GM03348 (cell line): Measurements from ENCODE around the gene CD247.

Source experiments
- DNase-seq: peaks from one replicate; pipeline ENCODE4 v3.0.0; 2012; ENCODE audit warnings: low spot score

The CD247 gene

DNA sequence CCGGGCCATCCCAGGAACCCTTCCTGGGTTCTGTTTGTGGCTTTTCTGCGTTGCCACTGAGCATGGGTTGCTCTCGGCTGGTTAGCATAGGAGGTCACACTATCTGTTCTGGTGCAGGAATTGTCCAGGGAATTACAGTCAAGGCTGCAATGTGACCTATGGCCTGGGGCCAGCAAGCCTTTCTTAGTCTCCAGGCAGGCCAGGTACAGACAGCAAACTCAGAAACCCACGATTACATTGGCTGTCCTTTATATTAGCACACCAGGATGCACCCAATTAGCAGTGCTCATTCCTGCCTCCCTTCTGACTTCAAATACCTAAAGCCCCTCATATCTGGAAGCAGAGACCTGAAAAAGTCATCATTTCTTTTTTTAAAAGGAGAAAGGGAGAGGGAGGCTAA, 55.2 kb downstream of the CD247 start:
- no peak for DNase-seq

DNA sequence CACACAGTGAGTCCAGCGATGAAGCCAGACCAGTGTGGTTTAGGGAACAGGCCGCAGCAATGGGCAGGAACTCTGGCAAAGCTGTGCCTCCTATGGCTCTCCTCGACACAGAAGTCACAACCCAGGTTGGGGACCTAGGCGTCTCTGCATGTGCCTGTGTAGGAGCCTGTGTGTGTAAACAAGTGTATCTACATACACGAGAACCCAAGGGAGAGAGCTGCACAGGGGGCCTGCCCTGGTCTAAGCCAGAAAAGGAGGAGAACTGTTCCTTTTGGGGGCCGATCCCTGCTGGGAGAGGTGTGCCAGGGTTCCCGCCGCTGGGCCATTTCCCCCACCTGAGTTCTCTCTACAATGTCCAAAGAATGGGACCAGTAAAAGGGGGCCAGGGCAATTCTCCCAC, 56.0 kb downstream of the CD247 start:
- DNase-seq = no peak

DNA sequence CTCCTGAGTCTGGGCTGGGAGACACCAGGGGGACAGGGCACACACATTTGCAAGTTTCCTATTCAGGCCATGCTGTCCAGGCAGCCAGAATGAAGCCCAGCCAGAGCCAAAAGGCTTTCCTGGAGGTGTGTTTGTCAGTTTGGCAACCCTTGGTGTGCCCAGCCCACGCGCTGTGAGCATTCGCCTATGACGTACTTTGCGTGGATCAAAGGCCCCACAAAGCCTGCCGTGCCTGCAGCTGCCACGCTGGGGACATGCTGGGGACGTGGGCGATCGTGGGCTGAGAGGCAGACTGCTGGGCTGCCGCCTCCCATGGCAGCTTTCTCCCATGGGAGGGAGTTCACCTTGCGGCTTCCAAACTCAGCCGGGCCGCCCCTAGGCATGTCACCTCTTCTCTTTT, 57.5 kb downstream of the CD247 start:
- no peak for DNase-seq

DNA sequence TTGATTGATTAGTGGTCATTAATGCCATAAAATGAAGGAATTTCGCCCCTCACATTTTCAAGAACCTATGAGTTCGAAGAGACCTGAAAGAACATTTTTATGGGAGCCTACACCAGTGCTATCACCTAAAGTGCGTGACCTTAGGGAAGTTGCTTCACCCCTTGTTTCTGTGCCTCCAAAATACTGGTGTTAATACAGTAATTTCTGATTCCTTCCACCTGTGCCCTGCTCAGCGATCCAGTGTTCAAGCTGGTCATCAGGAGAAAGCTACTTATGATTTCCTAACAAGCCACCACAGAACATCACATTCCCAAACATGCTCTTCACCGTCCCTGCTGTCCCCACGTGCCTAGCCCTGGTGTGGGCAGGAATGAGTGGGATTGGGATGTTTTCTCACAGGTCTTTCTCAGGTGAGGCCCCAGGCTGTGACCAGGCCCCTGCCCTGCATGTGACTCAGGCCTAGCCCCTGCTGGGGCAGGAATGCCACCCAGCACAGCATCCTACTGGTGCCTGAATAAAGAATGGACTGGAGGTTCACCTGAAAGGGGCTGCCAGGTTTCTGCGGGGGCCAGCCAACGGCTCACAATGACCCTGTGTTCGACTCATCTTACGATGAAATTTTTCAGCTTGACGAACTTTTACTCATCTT, 60.3 kb downstream of the CD247 start:
- DNase-seq = no peak

DNA sequence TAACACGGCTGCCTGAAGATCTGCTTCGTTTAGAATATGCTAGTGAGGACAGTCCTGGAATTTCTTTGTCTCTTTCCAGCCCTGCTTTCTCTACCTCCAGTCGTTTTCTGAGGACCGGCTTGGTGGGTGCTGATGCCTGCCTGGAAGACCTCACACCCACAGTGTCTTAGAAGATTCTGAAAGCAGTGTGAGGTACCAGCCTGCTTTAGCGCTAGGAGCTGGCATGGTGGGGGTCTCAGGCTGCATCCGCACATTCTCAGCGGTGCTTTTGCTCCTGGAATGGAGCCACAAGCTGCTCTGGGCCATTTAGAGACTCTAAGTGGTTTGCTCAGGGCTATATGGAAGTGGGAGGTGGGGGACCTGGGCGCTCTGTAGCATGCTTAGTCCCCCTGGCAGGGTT, 61.4 kb downstream of the CD247 start:
- DNase-seq = no peak

DNA sequence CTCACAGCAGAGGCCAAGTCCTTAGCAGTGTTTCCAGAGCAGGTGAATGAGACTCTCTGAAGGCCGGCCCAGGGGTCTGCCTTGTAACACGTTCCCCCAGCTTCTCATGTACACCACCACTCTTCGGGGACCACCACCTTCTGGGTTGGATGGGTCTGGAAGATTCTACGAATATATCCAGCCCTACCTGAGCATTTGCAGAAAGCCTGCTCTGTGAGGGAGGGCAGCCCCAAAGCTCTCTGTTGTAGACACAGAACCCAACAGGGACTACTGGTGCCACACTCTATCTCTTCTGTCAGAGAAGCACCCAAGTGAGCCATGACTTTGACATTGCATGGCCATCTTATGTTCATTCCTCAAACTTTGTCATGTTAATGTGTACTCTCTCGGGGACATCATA, 61.8 kb downstream of the CD247 start:
- DNase-seq = no peak

DNA sequence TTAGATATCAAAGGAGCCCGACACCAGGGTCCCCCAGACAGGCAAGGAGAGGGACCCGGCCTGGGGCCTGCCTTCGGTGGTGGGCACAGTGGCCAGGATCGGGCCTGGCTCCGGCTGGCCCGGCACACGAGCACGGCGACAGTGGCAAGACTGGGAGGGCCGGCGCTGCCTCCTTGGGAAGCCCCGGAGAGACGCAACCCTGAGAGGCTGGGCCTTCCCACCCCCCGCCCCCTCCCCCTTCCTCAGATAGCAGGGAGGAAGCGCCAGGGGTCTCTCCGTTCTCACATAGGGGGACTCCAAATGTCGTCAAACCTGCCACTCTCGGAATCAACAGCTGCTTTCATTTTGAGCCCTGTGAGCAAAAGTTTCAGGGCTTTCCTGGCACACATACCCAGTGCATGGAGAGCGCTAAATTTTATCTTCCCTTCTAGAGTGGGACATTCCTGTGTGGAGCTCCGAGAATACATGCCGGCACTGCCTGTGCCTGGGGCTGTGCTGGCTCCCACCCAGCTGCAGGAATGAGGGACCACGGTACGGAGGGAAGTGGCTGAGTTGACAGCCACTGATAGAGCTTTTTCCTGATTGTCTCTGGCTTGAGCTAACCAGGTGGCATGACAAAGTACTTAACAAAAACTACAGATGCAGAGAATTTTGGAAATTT, 62.4 kb downstream of the CD247 start:
- DNase-seq = peak; percentile 50

DNA sequence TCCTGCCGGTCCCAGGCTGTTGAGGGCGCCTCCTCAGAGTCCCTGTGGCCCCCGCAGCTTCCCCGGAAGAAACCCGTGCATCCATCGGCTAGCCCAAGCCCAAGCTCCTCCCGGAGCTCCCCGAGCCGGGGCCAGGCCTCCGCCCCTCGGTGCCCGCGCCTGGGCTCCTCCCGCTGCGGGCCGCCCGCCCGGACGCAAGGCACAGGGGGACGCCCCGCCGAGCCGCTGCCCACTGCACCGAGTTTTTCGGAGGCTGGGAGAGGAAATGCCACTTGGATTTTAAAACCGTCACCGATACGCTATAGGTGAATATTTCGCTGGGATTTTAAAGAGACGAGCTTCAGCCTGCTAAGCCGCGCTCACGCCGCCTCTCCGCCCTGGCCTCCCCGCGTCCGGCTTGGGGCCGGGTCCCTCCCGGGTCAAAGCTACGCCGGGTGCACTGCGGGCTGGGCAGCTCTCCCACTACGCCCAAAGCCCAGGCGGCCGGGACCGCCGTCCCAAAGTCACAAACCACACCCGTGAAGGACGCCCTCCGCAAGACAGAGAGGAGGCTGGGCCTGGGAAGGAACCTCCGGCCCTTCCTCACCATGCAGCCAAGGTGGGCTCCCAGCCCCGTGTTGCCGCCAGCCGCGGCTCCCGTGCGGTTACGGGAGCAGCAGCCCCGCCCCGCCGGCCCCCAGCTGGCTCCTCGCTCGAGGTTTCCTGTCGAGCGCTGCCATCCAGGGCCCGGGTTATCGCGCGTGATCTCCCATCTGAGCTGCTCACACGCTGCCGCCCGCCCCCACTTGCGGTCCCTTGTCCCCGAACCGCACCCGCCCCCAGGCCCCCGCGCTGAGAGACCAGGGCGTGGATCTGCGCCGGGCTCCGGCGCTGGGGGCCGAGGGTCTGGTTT, 63.2 kb downstream of the CD247 start:
- peak; percentile 84 for DNase-seq

DNA sequence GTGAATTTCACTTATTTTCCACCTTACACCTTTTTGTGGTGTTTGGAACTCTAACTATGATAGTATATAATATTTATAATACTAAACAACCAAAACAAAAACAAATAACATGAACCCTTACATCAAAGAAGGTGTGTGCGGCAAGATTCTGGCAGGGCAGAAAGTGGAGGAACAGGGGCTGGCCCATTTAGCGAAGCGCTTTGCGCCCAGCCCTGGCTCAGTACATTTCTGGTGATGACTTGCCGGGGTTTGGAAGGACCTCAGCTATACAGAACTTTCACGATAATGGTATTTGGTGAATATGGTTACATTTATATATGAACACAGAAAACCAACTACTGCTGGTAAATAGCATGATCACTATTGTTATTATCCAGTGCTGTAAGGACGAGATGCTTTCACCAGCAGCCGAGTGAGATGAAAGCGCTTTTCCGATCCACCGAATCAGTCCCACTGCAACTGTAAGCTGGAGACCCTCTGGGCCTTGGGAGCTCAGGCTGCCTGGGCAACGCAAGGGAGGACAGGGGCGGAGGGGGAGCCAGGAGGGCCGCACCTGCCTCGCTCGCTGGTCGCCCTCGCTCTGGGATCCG, 63.9 kb downstream of the CD247 start:
- no peak for DNase-seq

DNA sequence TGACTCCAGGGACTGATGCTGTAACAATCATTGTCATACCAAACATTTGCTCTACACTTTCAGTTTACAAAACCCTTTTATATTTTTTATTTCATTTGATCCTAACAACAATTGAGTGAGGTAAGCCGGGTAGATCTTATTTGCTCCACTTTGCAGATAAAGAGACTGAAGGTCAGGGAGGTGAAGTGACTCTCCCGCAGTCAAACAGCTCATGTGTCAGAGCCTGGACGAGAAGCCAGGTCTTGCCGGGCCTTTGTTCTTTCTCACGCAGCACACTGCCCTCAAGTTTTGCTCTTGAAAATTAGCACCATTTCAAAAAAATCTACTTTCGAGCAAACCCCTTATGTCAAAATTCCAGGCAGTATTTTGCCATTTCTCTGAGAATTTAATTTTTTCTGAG, 65.2 kb downstream of the CD247 start:
- no peak for DNase-seq

DNA sequence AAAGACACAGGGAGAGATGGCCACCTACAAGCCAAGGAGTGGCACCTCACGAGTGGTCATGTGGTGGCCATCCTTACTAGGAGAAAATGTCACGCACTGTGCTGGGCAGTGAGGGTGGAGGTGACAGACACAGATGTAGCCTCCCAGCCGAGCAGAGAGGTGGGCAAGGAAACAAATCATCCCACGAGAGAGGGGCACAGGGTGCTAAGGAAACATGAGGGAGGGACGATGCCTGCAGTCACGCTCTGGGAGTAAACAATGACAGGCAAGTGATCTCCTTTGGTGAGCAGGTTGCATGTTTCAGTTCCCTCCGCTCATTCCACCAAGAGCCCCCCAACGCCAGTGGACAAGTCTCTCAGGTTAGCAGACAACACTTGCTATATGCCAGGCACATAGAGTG, 65.8 kb downstream of the CD247 start:
- no peak for DNase-seq

DNA sequence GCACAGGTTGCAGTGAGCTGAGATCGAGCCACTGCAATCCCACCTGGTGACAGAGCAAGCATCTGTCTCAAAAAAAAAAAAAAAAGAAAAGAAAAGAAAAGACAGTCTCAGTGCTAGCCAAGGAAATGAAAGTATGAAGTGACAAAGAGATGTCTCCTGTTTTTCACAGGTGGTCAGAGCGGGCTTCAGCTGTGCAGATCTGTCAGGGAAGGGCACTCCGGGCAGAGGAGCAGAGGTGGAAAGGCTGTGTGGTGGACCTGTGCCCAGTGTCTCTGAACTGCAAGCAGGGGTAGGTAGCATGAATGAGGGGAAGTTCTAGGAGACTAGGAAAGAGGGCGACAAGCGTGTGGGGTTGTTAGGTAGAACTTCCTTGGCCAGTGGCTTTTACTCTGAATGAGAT, 67.5 kb downstream of the CD247 start:
- DNase-seq = no peak

DNA sequence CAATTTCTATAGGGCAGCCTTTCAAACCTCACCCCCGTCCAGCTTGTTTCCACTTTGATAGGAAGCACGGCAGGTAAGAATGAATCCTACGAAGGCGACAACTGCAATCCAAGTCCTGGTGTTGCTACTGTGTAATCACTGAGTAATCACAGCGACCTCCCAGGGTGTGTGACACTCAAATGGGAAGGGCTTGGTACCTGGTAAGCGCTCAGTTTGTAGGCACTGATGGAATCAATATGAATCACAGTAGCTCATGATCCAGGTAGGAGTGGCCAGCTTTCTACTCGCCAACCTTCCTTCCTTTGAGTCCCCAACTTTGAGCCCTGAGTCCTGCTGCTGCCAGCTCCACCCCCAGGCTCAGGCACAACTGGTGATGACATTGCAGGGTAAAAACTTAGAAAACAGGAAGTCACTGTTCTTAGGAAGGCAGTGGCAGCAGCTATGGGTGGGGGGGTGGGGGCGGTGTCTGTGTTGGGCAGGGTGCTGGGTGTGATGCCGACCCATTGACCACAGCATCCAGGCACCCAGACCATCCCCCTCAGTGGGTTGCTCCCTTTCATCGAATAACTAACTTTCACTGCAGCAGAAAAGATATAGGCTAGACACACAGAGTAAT, 70.7 kb downstream of the CD247 start:
- no peak for DNase-seq

DNA sequence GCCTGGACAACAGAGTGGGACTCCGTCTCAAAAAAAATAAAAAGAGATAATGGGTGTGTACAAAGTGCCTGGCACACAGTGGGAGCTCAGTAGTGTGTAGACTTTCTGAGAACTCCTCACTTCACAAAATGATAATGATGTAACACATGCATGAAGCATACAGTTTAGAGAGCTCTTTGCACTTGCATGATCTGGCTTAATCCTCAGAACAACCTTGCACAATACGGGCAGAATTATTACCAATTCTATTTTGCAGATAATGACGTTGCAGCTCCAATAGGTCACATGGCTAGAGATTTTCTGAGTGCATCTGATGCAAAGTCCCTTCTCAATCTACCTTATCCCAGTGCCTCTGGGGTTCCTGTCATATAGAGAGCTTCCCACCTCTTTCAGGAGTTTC, 71.4 kb downstream of the CD247 start:
- no peak for DNase-seq

DNA sequence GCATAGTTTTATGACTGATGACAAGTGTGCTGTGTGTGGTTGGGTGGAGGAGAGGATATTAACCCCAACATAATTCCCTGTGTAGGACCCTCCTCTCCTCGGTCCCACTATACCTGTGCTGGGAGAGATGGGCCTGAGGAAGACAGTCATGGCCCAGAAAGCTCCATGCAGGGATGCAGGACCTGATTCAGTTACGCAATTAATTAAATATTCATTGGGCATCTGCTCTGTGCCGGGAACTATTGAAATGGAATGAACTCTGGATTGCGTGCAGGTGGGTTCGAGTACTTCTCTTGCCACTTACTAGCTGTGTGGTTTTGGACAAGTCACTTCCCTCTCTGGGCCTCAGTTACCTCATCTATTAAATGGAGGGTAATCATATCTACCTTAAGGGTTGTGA, 74.6 kb downstream of the CD247 start:
- no peak for DNase-seq

DNA sequence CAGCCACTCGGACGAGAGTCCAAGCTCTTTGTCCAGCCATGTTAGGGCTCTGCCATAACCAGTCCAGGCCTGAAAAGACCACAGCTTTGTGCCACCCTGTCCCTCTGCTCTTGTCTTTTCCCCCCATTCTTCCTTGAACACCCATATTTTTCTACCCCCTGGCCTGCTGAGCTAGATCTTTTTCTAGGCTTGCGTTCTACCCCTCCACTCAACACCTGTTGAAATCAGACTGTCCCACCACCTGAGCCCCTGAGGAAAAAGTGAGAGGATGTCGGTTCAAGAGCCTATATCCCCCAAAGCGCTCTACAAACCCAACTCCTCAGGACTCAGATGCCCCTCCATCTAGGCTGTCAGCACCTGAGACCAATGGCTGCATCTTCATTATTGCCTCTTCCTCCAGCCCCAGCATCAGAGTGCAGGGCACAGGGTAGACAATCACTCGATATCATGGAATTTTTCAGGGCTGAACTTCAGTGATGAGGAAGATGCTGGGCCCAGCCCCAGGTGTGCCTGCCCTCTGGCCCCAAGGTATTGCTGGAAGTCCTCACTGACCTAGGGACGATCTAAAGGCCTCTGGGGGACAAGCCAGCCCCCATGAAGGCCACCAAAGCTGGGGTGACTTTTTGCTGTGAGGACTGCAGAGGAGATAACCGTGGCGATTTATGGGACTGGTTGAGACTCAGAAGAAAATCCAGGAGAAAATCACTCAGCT, 75.3 kb downstream of the CD247 start:
- no peak for DNase-seq

DNA sequence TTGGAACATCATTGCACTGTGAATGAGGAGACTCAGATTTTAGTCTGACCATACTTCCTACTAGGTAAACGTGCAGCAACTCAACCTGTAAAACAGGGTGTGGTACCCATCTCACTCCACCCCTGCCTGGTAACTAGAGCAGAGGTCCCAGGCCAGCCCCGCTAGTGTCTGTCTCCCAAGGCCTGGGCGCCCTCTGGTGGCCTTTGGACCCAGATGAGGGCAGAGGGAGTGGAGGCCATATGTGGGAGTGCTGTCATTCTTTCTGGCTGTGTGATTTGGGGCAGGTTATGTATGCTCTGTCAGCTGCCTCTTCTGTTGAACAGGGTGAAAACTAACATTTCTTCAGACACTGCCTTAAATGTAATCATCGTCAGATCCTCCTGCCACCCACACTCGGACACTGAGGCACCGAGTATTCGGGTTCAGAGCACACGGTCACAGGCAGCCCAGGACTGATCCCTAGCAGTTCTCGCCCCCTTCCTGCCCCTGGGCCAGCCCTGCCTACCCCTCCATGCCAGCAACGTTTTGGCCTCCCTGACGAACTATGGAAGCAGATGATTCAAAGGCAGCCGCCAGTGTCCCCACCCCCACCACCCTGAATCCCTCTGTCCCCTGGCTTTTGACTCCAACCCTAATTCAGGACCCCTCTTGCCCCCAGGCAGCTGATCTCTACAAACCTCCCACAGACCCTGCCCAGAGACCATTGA, 76.0 kb downstream of the CD247 start:
- peak; percentile 92 for DNase-seq

DNA sequence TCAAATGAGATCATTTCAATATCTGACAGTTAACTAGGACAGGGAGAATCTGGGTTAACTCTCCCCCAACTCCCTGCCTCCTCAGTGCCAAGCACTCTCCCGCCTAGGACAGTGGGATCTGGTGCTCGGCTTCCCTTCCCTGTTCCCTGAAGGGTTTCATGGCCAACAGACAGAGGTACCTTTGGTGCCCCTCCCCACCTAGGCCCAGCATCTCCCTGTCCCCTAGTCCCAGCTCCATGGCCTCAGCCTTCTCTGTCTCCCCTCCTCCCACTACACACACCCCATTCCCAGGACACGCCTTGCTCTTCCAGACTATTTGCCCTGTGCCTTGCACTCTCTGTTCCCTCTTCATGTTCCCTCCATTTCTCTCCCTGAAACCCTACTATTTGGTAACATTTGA, 77.1 kb downstream of the CD247 start:
- no peak for DNase-seq

DNA sequence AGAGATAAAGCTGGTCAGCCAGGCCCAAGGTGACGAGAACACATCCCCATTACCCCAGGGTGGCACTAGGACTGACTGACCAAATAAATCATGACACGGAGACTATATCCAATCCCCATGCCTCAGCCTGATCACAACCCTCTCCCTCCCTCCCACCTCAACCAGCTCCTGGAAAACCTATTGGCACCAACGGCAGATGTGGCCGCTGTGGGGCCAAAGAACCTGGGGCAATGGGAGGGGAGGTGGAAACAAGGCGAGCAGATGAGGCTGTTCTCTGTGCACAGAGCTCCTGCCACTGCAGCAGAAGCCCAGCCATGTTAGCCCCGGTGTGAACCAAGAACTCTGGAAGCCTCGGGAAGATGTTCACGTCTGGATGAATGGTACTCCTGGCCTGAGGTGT, 77.6 kb downstream of the CD247 start:
- DNase-seq = no peak

DNA sequence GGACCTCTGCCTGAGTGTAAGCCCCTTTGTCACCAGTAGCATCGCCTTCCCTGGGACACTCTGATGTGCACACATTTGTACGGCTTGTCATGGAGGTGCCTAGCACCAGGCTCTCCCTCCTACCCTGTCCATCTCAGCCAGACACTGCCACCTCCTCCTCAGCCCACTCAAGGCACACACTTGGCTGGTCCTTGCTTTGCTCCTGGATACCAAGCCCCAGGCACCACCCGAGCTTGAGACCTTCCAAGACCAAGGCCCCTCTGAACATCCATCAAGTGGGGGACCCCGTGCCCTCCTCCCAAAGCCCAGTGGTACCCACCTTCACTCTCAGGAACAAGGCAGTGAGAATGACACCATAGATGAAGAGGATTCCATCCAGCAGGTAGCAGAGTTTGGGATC, 78.0 kb downstream of the CD247 start:
- no peak for DNase-seq
